ENCODE measurements around the gene MMP25. TPM values are rescaled to one million over a fixed set of nuclear protein-coding genes. Genes with fewer than 3 reads are reported as not detected.

Gene MMP25
- total RNA-seq, 1 donor from 2014 or later = 12.8 TPM

- DNase-seq (peak; percentile 90), ATAC-seq (peak; percentile 71)
- peak overlapping the region; percentile 78 for H3K27ac ChIP-seq
- intact Hi-C loops (cut with DNase I) = no loop called here
- peaks cover 33% of the 10 kb centered on the region for H3K27me3 ChIP-seq
- no peak overlapping the region for H3K4me3 ChIP-seq
- no peaks in the 10 kb centered on the region for H3K9me3 ChIP-seq
- no peaks in the 10 kb centered on the region for H3K36me3 ChIP-seq
- TF ChIP-seq, protein P1, sequence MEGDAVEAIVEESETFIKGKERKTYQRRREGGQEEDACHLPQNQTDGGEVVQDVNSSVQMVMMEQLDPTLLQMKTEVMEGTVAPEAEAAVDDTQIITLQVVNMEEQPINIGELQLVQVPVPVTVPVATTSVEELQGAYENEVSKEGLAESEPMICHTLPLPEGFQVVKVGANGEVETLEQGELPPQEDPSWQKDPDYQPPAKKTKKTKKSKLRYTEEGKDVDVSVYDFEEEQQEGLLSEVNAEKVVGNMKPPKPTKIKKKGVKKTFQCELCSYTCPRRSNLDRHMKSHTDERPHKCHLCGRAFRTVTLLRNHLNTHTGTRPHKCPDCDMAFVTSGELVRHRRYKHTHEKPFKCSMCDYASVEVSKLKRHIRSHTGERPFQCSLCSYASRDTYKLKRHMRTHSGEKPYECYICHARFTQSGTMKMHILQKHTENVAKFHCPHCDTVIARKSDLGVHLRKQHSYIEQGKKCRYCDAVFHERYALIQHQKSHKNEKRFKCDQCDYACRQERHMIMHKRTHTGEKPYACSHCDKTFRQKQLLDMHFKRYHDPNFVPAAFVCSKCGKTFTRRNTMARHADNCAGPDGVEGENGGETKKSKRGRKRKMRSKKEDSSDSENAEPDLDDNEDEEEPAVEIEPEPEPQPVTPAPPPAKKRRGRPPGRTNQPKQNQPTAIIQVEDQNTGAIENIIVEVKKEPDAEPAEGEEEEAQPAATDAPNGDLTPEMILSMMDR (IDR thresholded peaks at IDR 0.05) = no peak
- H3K4me1 ChIP-seq = peaks cover 22% of the 10 kb centered on the region
These were observed 36.6 kb upstream of the MMP25 start for GRCh38 chr16:3009568-3010390.

GRCh38 chr16:3010510-3010909 lies 35.9 kb upstream of the MMP25 start:
- Histone ChIP-seq H3K9me3 (no peaks in the 10 kb centered on the region), H3K27me3 (peaks cover 29% of the 10 kb centered on the region), H3K36me3 (no peaks in the 10 kb centered on the region), H3K4me3 (no peak overlapping the region), H3K27ac (peak overlapping the region; percentile 78), H3K4me1 (peaks cover 22% of the 10 kb centered on the region)
- DNase-seq (no peak), ATAC-seq (no peak)
- TF ChIP-seq, protein P1 (IDR thresholded peaks at IDR 0.05) = no peak
- intact Hi-C loops (cut with DNase I) = no loop called here

DNA sequence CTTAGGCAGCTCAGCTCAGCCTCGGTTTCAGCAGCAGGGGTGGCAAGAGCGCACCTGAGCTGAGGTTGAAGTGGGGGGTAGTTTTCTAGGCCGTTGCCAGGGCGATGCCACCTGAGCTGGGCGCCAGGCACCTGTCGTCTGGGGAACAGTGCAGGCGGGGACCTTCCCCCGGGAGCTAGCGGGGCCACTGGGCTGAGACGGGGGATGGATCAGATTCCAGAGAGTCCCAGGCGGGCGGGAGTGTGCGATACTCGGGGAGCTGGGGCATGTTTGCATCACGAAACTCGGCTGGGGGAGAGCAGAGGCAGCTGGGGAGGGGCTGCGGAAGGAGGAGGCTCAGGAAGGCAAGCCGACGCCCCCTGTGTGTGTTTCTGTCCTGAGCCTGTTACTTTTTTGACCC lies 34.1 kb upstream of the MMP25 start:
- H3K4me3 ChIP-seq = no peak overlapping the region
- H3K27me3 ChIP-seq = peaks cover 22% of the 10 kb centered on the region
- H3K4me1 ChIP-seq = peaks cover 19% of the 10 kb centered on the region
- intact Hi-C loops (cut with DNase I) = no loop called here
- DNase-seq = no peak
- TF ChIP-seq, protein P1 (IDR thresholded peaks at IDR 0.05) = no peak
- no peak for ATAC-seq
- no peaks in the 10 kb centered on the region for H3K36me3 ChIP-seq
- H3K27ac ChIP-seq = no peak overlapping the region
- no peaks in the 10 kb centered on the region for H3K9me3 ChIP-seq

DNA sequence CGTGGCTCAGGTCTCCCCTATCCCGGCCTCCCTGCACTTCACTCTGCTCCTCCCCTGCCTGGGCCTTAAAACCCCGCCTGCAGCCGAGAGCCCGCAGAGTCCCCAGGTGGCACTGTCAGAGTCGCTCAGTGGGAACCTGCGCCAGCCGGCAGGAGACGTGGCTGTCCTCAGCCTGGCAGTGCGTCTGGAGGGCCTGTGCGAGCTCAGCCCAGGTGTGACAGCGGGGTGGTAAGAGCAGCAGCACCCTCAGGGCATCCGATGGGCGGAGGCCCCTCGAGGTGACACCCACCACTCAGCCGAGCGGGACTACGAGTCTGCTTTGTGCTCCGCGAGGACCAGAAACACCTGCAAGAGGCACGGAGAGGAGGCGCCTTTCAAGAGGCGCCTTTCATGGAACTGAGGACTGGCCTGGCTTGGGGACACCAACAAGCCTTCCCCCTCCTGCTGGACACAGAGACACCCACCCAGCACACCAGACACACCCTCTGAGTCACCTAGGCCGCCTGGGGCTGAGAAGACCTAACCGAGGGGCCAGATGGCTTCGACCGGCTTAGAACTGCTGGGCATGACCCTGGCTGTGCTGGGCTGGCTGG lies 33.4 kb upstream of the MMP25 start, which contains the start of gene CLDN9:
CLDN9 (plus strand) TSS at position 96 of the 593 bp plus-strand sequence; CDS start at position 536, 440 bp downstream.
- intact Hi-C loops (cut with DNase I) = no loop called here
- Histone ChIP-seq H3K9me3 (no peaks in the 10 kb centered on the region), H3K4me1 (peaks cover 14% of the 10 kb centered on the region), H3K36me3 (no peaks in the 10 kb centered on the region), H3K27me3 (peaks cover 27% of the 10 kb centered on the region), H3K4me3 (no peak within 1 kb of the TSS), H3K27ac (no peak within 1 kb of the TSS)
- DNase-seq = peak; percentile 83
- TF ChIP-seq, protein P1 (IDR thresholded peaks at IDR 0.05) = no peak
- peak; percentile 69 for ATAC-seq

- ATAC-seq = no peak
- Histone ChIP-seq H3K36me3 (no peaks in the 10 kb centered on the region), H3K27me3 (peaks cover 33% of the 10 kb centered on the region), H3K4me3 (no peak overlapping the region), H3K27ac (no peak overlapping the region), H3K9me3 (no peaks in the 10 kb centered on the region), H3K4me1 (peaks cover 14% of the 10 kb centered on the region)
- DNase-seq = no peak
- intact Hi-C loops (cut with DNase I) = no loop called here
- TF ChIP-seq, protein P1 (IDR thresholded peaks at IDR 0.05) = no peak
These were observed 32.8 kb upstream of the MMP25 start for GRCh38 chr16:3013491-3013951.
